GM21619 (cell line): Measurements from ENCODE around the gene IPO11.
"Not testable (repeated sequence)": the region's sequence is repeated elsewhere in the genome, so short reads cannot be mapped to it uniquely, and the experiment has no call there.

ENCODE experiments used
- ATAC-seq: cut with Tn5 transposase; IDR thresholded peaks from one replicate; pipeline ENCODE4 v1.9.1; 2021; ENCODE audit not compliant: unreplicated experiment

Gene IPO11

GRCh38 chr5:62565740-62566139 lies 153.2 kb downstream of the IPO11 start:
- ATAC-seq, result not testable (repeated sequence)

- ATAC-seq, result no peak
These were observed 155.6 kb downstream of the IPO11 start for GRCh38 chr5:62568143-62568542.

- ATAC-seq, result no peak
These were observed 156.4 kb downstream of the IPO11 start for GRCh38 chr5:62568800-62569432.

- no peak for ATAC-seq
These were observed 156.9 kb downstream of the IPO11 start for GRCh38 chr5:62569470-62569869.

- no peak for ATAC-seq
These were observed 160.5 kb downstream of the IPO11 start for GRCh38 chr5:62572918-62573514.

- peak; percentile 50 for ATAC-seq
These were observed 162.0 kb downstream of the IPO11 start for GRCh38 chr5:62574599-62574998.

- no peak for ATAC-seq
These were observed 162.5 kb downstream of the IPO11 start for GRCh38 chr5:62575066-62575465.

GRCh38 chr5:62575489-62575888 lies 162.9 kb downstream of the IPO11 start:
- ATAC-seq, result no peak

- ATAC-seq, result no peak
These were observed 164.1 kb downstream of the IPO11 start for GRCh38 chr5:62576570-62577170.

GRCh38 chr5:62577488-62577887 lies 164.9 kb downstream of the IPO11 start:
- no peak for ATAC-seq

GRCh38 chr5:62578540-62578939 lies 166.0 kb downstream of the IPO11 start, which contains the start of gene LRRC70:
Gene LRRC70 (plus strand): TSS chr5:62578819. CDS start chr5:62579439, 620 bp downstream.
- ATAC-seq, result peak; percentile 84

GRCh38 chr5:62579761-62580160 lies 167.2 kb downstream of the IPO11 start:
- no peak for ATAC-seq

- ATAC-seq, result no peak
These were observed 169.5 kb downstream of the IPO11 start for GRCh38 chr5:62581836-62582597.

- ATAC-seq, result no peak
These were observed 171.8 kb downstream of the IPO11 start for GRCh38 chr5:62584391-62584790.

GRCh38 chr5:62585306-62585705 lies 172.7 kb downstream of the IPO11 start:
- ATAC-seq, result no peak

GRCh38 chr5:62585751-62586150 lies 173.2 kb downstream of the IPO11 start:
- no peak for ATAC-seq

GRCh38 chr5:62587737-62588136 lies 175.2 kb downstream of the IPO11 start:
- ATAC-seq, result no peak

- no peak for ATAC-seq
These were observed 176.1 kb downstream of the IPO11 start for GRCh38 chr5:62588668-62589067.

- no peak for ATAC-seq
These were observed 176.9 kb downstream of the IPO11 start for GRCh38 chr5:62589504-62589903.

GRCh38 chr5:62590387-62590786 lies 177.8 kb downstream of the IPO11 start:
- ATAC-seq, result no peak

- ATAC-seq, result no peak
These were observed 180.0 kb downstream of the IPO11 start for GRCh38 chr5:62592558-62592957.

GRCh38 chr5:62593331-62593730 lies 180.8 kb downstream of the IPO11 start:
- ATAC-seq, result no peak
